K562 (cell line): ENCODE measurements around the gene CELF4. TPM values are rescaled to one million over a fixed set of nuclear protein-coding genes. Genes with fewer than 3 reads are reported as not detected.

Experiments used
- ATAC-seq: fragments of 200-7000 bp; cut with Tn5 transposase; 3 replicates; pipeline ENCODE4 v1.9.1; 2020; ENCODE audit warnings: moderate library complexity
- BruUV-seq: library from RNA; stranded (reverse); fragments of 400-500 nt; replicated peaks from 2 replicates; lab custom pipeline; 2021; lab: Mats Ljungman, UMichigan
- CTCF ChIA-PET: fragments of 300-600 bp; formaldehyde crosslinking; extraction: SDS; loops from one replicate; lab custom pipeline; 2021; ENCODE audit warnings: low intra/inter-chr PET ratio; lab: Yijun Ruan, JAX
- POLR2A ChIA-PET: fragments of 300-600, 350-650 bp; sonication (Branson Sonifier 250); formaldehyde crosslinking; extraction: SDS; loops from one replicate; lab custom pipeline; 2021; ENCODE audit warnings: antibody characterized with exemption, inconsistent platforms; lab: Yijun Ruan, JAX
- DNase-seq, 4 experiments: peaks; one replicate each; pipeline versions ENCODE4 v3.0.0 to v3.0.0-alpha.2; 2011 to 2018; ENCODE audit warnings: low spot score in 3 of 4, mixed read lengths in 3 of 4; ENCODE audit errors: extremely low read depth in 1 of 4
- FAIRE-seq: peaks from 2 replicates; lab custom pipeline; 2011; peaks lifted over from hg19 to GRCh38; lab: Jason Lieb, UNC
- H2AFZ ChIP-seq: 2 replicates; pipeline ENCODE4 v1.6.0; 2011; ENCODE audit warnings: low read depth, low read length, control low read depth, inconsistent platforms
- H3K27ac ChIP-seq: fragments of 200-600 bp; 3 replicates; pipeline ENCODE4 v1.8.0; 2011; ENCODE audit warnings: low read depth, mild to moderate bottlenecking, control low read depth, inconsistent platforms, low read length, moderate library complexity, mixed read lengths; ENCODE audit errors: extremely low read depth
- H3K27me3 ChIP-seq, 2 experiments: fragments of 300-600 bp in 1 of 2; 2 replicates in 1 of 2; 3 replicates in 1 of 2; pipeline versions ENCODE4 v1.6.0 to v1.8.0; 2011; ENCODE audit warnings: inconsistent platforms in 2 of 2, low read length in 2 of 2, mild to moderate bottlenecking in 1 of 2, mixed read lengths in 1 of 2, moderate library complexity in 1 of 2; ENCODE audit not compliant: control insufficient read depth in 2 of 2, insufficient read depth in 2 of 2
- H3K36me3 ChIP-seq: fragments of 300-600 bp; 3 replicates; pipeline ENCODE4 v1.8.0; 2011; ENCODE audit warnings: mild to moderate bottlenecking, low read length, inconsistent platforms; ENCODE audit not compliant: control insufficient read depth, insufficient read depth
- H3K4me1 ChIP-seq, 2 experiments: fragments of 200-600 bp in 1 of 2; replicated peaks in 1 of 2; 2 replicates in 1 of 2; 3 replicates in 1 of 2; pipeline versions ENCODE4 v1.5.1 to v1.8.0; 2011; ENCODE audit warnings: inconsistent platforms in 2 of 2, low read length in 2 of 2, mild to moderate bottlenecking in 1 of 2, mixed read lengths in 1 of 2, moderate library complexity in 1 of 2; ENCODE audit not compliant: control insufficient read depth in 2 of 2, insufficient read depth in 2 of 2
- H3K4me2 ChIP-seq: 2 replicates; pipeline ENCODE4 v1.6.1; 2011; ENCODE audit warnings: low read length, control low read depth, inconsistent platforms, mixed read lengths; ENCODE audit not compliant: insufficient read depth
- H3K4me3 ChIP-seq: fragments of 200-600 bp; sonication (generic), shearing (Covaris generic); 2 replicates; pipeline ENCODE4 v1.5.1; 2016; ENCODE audit warnings: control low read depth, inconsistent platforms
- H3K79me2 ChIP-seq: fragments of 200-600 bp; 3 replicates; pipeline ENCODE4 v1.8.0; 2011; ENCODE audit warnings: low read length, inconsistent platforms; ENCODE audit not compliant: control insufficient read depth, insufficient read depth
- H3K9ac ChIP-seq, 2 experiments: 2 replicates each; pipeline versions ENCODE4 v1.6.0 to v1.6.1; 2011; ENCODE audit warnings: low read depth in 2 of 2, low read length in 2 of 2, control low read depth in 1 of 2, inconsistent platforms in 1 of 2, mild to moderate bottlenecking in 1 of 2, mixed read lengths in 1 of 2; ENCODE audit not compliant: insufficient read depth in 1 of 2
- H3K9me1 ChIP-seq: one replicate; pipeline ENCODE4 v1.6.0; 2011; ENCODE audit warnings: inconsistent platforms, mild to moderate bottlenecking, low read length, moderate library complexity; ENCODE audit not compliant: control insufficient read depth, insufficient read depth
- H3K9me3 ChIP-seq: replicated peaks from 2 replicates; pipeline ENCODE4 v1.5.1; 2011; ENCODE audit warnings: low read depth, low read length, inconsistent platforms; ENCODE audit not compliant: control insufficient read depth, insufficient read depth
- H4K20me1 ChIP-seq: replicated peaks from 2 replicates; pipeline ENCODE4 v1.6.1; 2011; ENCODE audit warnings: low read length, inconsistent platforms, mixed read lengths; ENCODE audit not compliant: control insufficient read depth, insufficient read depth
- BMI1 ChIP-seq: fragments of 150-350 bp; IDR thresholded peaks from 2 replicates; pipeline ENCODE4 v1.6.1; 2014; ENCODE audit warnings: low read length
- FOXK2 ChIP-seq, 2 experiments: fragments of 450-650 bp; IDR thresholded peaks in 1 of 2; conservative IDR thresholded peaks in 1 of 2; 2 replicates each; pipeline ENCODE4 v1.6.1; 2016; ENCODE audit warnings: low read depth in 2 of 2, mild to moderate bottlenecking in 1 of 2
- FOXP1 ChIP-seq: sonication (generic); formaldehyde crosslinking; IDR thresholded peaks from 2 replicates; pipeline ENCODE4 v1.8.0; 2022; ENCODE audit warnings: mild to moderate bottlenecking, missing genetic modification reagents
- GATAD2A ChIP-seq: fragments of 450-650 bp; IDR thresholded peaks from 2 replicates; pipeline ENCODE4 v1.6.1; 2017
- MBD2 ChIP-seq: sonication (generic); IDR thresholded peaks from 2 replicates; pipeline ENCODE4 v1.6.1; 2016; ENCODE audit warnings: low read depth, borderline replicate concordance
- NFATC3 ChIP-seq: fragments of 450-650 bp; IDR thresholded peaks from 2 replicates; pipeline ENCODE4 v1.6.1; 2017; ENCODE audit warnings: mild to moderate bottlenecking
- RBM17 ChIP-seq: fragments of 200-400 bp; formaldehyde crosslinking; IDR thresholded peaks from 2 replicates; pipeline ENCODE4 v1.6.1; 2017; ENCODE audit warnings: low read depth, mild to moderate bottlenecking, low read length, borderline replicate concordance
- RNF2 ChIP-seq: sonication (generic); IDR thresholded peaks from 2 replicates; pipeline ENCODE4 v1.6.1; 2016
- ZFX ChIP-seq: sonication (generic); formaldehyde crosslinking; IDR thresholded peaks from 2 replicates; pipeline ENCODE4 v1.8.0; 2022; ENCODE audit warnings: mild to moderate bottlenecking, missing genetic modification reagents, moderate library complexity
- ZNF165 ChIP-seq: fragments of 250-450 bp; sonication (Bioruptor Pico); IDR thresholded peaks from 2 replicates; pipeline ENCODE4 v1.4.0; 2020; ENCODE audit warnings: borderline replicate concordance
- ZNF551 ChIP-seq: fragments of 250-450 bp; sonication (Bioruptor Pico); IDR thresholded peaks from 2 replicates; pipeline ENCODE4 v1.5.0; 2021; ENCODE audit warnings: mild to moderate bottlenecking, moderate library complexity
- ZNF699 ChIP-seq: fragments of 250-450 bp; sonication (Bioruptor Pico); IDR thresholded peaks from 2 replicates; pipeline ENCODE4 v1.8.0; 2021; ENCODE audit warnings: mild to moderate bottlenecking, moderate library complexity; ENCODE audit not compliant: insufficient replicate concordance
- ZSCAN32 ChIP-seq: fragments of 450-650 bp; formaldehyde crosslinking; IDR thresholded peaks from 2 replicates; pipeline ENCODE4 v1.4.0; 2020; ENCODE audit warnings: mild to moderate bottlenecking, moderate library complexity
- WGBS: fragments of 100-300 bp; shearing (Covaris generic); methylation state at CpG from one replicate; pipeline ENCODE4 v1.1.6; 2016; ENCODE audit warnings: low coverage, mixed read lengths; ENCODE audit not compliant: insufficient coverage; ENCODE audit errors: missing lambda C conversion rate; 5-methylcytosine and 5-hydroxymethylcytosine counted together
- in situ Hi-C: fragments of 300-500 bp; cut with MboI; formaldehyde crosslinking; loops from 4 replicates; pipeline ENCODE4 v1.15.0; 2018; ENCODE audit warnings: inconsistent platforms, mixed read lengths
- intact Hi-C: fragments of 100-400 bp; cut with micrococcal nuclease; formaldehyde crosslinking; loops from 2 replicates; pipeline ENCODE4 v1.14.2; 2022
- polyA plus RNA-seq, 8 experiments: library from polyadenylated mRNA; depleted of rRNA in 4 of 8; stranded (reverse) in 5 of 8; unstranded in 3 of 8; fragments of >200 nt; fragmentation: Nextera tagmentation in 2 of 8; fragmentation: Illumina TruSeq in 1 of 8; extraction: Ambion mirVana in 2 of 8; extraction: Trizol in 1 of 8; gene quantifications; 2 replicates each; pipeline versions ENCODE4 v1.2.1 to v1.2.3, GENCODE V29; 2011 to 2014; ENCODE audit warnings: inconsistent platforms in 1 of 8, missing spikeins in 1 of 8
- total RNA-seq, 7 experiments: library from RNA; depleted of rRNA in 6 of 7; stranded (reverse); fragments of >200 nt in 6 of 7; fragmentation: Illumina TruSeq in 2 of 7; extraction: Trizol in 2 of 7; gene quantifications; 2 replicates each; pipeline versions ENCODE4 v1.2.1 to v1.2.3, GENCODE V29; 2011 to 2021; ENCODE audit warnings: low replicate concordance in 1 of 7
- TF ChIP-seq, protein P1 (sequence below), 3 experiments: fragments of 200-800 bp in 1 of 3; fragments of 250-450 bp in 1 of 3; fragments of 450-650 bp in 1 of 3; sonication (Bioruptor Pico) in 1 of 3; sonication (Bioruptor generic) in 1 of 3; formaldehyde crosslinking in 1 of 3; IDR thresholded peaks; 2 replicates each; pipeline versions ENCODE4 v1.6.1 to v1.8.0; 2016 to 2022; ENCODE audit warnings: mild to moderate bottlenecking in 2 of 3, missing genetic modification characterization in 2 of 3, missing compliant biosample characterization in 1 of 3, moderate library complexity in 1 of 3

The CELF4 gene
- total and polyA plus RNA-seq, 9 of the 15 experiments (the other 6 are each of a cell fraction or from before 2014, with no cell fraction given): 0.04 to 0.24 (median 0.07) TPM; not detected in 3

- TF ChIP-seq BMI1 (no peak), ZNF699 (CRISPR knock-in tag) (no peak), ZSCAN32 (CRISPR knock-in tag) (no peak), RNF2 (no peak), RBM17 (no peak), FOXP1 (CRISPR knock-in tag) (no peak), GATAD2A (no peak), ZNF165 (CRISPR knock-in tag) (no peak), FOXK2 (conservative IDR thresholded peaks at IDR 0.05 in 1 of 2, IDR thresholded peaks at IDR 0.05 in 1 of 2; ENCODE audit: low read depth in 2 of 2) (no peak), NFATC3 (no peak), ZNF551 (no peak), MBD2 (no peak), ZFX (CRISPR knock-in tag) (no peak)
- TF ChIP-seq, protein P1, sequence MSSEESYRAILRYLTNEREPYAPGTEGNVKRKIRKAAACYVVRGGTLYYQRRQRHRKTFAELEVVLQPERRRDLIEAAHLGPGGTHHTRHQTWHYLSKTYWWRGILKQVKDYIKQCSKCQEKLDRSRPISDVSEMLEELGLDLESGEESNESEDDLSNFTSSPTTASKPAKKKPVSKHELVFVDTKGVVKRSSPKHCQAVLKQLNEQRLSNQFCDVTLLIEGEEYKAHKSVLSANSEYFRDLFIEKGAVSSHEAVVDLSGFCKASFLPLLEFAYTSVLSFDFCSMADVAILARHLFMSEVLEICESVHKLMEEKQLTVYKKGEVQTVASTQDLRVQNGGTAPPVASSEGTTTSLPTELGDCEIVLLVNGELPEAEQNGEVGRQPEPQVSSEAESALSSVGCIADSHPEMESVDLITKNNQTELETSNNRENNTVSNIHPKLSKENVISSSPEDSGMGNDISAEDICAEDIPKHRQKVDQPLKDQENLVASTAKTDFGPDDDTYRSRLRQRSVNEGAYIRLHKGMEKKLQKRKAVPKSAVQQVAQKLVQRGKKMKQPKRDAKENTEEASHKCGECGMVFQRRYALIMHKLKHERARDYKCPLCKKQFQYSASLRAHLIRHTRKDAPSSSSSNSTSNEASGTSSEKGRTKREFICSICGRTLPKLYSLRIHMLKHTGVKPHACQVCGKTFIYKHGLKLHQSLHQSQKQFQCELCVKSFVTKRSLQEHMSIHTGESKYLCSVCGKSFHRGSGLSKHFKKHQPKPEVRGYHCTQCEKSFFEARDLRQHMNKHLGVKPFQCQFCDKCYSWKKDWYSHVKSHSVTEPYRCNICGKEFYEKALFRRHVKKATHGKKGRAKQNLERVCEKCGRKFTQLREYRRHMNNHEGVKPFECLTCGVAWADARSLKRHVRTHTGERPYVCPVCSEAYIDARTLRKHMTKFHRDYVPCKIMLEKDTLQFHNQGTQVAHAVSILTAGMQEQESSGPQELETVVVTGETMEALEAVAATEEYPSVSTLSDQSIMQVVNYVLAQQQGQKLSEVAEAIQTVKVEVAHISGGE (CRISPR knock-in tag; IDR thresholded peaks at IDR 0.05): no peak
- H3K36me3 ChIP-seq: no peaks in the 10 kb centered on the region
- H3K9me3 ChIP-seq: no peaks in the 10 kb centered on the region
- H3K79me2 ChIP-seq: no peaks in the 10 kb centered on the region
- no peaks in the 10 kb centered on the region for H3K4me1 ChIP-seq
- no peaks in the 10 kb centered on the region for H3K27me3 ChIP-seq
- FAIRE-seq (no peak), DNase-seq (no peak), ATAC-seq (no peak)
- H3K9ac ChIP-seq: no peak overlapping the region
- WGBS: 0% methylated on average over 1 of the region's 1 CpG
- CTCF ChIA-PET: no interaction called here
- POLR2A ChIA-PET: no interaction called here
- H4K20me1 ChIP-seq: no peaks in the 10 kb centered on the region
- no peaks in the 10 kb centered on the region for H3K9me1 ChIP-seq
- no peak overlapping the region for H3K27ac ChIP-seq
- in situ Hi-C loops: no loop called here
- no peak overlapping the region for H2AFZ ChIP-seq
- H3K4me3 ChIP-seq: no peak overlapping the region
- intact Hi-C loops: no loop called here
- no peak overlapping the region for H3K4me2 ChIP-seq
- no TSS peak for BruUV-seq
Measured at GRCh38 chr18:37559194-37559593, 6.4 kb downstream of the CELF4 start.
